ENCODE measurements around the gene LEF1.

DNA sequence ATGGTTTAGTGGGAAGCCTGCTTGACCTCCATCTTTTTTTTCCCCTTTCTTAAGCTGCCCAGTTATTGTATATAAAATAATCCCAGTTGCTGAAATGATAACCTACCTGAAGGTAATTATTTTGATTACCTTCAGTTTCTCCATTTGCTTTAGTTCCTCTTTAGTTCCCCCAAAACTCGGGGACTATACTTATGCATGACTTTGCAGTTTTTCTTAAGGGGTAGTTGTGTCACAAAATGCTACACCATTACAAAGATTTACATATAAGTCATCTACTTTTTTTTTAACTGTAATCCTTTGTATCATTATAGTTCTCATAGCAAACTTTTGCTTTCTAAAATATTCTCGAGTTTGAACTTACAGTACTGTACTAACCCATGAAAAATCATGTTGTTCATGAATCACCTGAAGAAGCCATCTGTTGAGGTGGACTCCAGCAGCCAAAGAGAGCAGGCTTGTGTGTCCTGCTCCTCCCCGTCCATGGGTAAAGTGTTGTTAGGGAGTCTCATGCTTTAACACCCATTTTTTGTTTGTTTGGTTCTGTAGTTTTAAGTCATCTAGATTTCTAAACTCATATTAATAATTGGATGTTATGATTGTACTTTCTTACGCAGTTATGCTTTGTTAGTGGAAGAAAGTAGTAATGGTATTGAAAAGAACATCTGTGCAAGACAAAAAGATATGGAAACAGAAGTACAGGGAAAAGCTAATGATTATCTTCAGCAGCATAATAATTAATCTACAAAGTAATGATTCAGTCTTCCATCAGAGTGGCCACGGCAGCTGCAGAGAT is 144.5 kb downstream of the LEF1 start:
- TF ChIP-seq KDM5B (IDR thresholded peaks at IDR 0.05; ENCODE audit: insufficient replicate concordance, low read depth, low read length) (no peak), NFE2 (IDR thresholded peaks at IDR 0.05; ENCODE audit: low read depth) (peak; percentile 30; the same call in 1 of the 2 replicates), HCFC1 (IDR thresholded peaks at IDR 0.05; ENCODE audit: low read depth, low read length) (no peak), ZNF134 (CRISPR knock-in tag; conservative IDR thresholded peaks at IDR 0.05) (no peak), ZBTB43 (CRISPR knock-in tag; IDR thresholded peaks at IDR 0.05) (no peak)
- TF ChIP-seq, protein P1, sequence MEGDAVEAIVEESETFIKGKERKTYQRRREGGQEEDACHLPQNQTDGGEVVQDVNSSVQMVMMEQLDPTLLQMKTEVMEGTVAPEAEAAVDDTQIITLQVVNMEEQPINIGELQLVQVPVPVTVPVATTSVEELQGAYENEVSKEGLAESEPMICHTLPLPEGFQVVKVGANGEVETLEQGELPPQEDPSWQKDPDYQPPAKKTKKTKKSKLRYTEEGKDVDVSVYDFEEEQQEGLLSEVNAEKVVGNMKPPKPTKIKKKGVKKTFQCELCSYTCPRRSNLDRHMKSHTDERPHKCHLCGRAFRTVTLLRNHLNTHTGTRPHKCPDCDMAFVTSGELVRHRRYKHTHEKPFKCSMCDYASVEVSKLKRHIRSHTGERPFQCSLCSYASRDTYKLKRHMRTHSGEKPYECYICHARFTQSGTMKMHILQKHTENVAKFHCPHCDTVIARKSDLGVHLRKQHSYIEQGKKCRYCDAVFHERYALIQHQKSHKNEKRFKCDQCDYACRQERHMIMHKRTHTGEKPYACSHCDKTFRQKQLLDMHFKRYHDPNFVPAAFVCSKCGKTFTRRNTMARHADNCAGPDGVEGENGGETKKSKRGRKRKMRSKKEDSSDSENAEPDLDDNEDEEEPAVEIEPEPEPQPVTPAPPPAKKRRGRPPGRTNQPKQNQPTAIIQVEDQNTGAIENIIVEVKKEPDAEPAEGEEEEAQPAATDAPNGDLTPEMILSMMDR (IDR thresholded peaks at IDR 0.05 in 2 of 3, conservative IDR thresholded peaks at IDR 0.05 in 1 of 3; ENCODE audit: insufficient read depth in 2 of 3, low read depth in 1 of 3, low read length in 3 of 3), result no peak

Data from K562 (cell line).